Measurements from ENCODE around the gene JSRP1.

The JSRP1 gene

DNA sequence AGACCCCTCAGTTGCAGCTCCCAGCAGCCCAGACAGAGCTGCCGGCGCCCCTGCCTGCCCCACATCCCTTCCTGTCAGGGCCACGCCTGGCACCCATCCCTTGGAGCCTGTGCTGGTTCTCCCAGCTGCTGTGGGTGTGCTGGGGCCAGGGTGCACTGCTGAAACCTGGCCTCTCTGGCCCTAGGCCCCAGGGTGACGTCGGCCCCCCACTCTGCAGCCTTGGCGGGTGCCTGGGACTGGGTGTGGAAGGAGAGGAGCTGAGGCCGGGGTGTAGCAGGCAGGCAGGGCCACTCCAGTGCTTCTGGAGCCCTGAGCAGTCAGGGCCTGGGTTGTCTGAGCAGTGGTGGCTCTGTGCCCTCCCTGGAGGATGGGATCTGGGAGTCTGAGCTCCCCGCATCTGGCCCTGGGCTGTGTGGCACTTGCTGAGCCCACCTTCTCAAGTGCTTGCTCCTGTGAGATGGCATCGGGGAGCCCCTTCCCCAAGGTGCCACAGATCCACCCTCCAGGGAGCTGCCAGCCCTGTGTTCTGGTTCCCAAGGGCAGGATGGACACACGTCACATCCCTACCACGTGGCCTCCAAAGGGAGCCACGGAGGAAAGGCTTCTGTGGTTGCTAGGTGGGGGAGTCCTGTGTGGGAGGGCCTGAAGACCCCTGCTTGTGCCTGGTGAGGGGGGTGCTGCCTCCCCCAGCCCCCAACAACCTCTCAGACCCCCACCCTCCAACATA lies 25.2 kb downstream of the JSRP1 start:
- TF ChIP-seq YY1 (IDR thresholded peaks at IDR 0.05; ENCODE audit: insufficient read depth, insufficient read length) (no peak), ZNF274 (IDR thresholded peaks at IDR 0.05; ENCODE audit: low read depth, low read length) (no peak), SUZ12 (IDR thresholded peaks at IDR 0.05; ENCODE audit: extremely low read depth, insufficient read depth, insufficient read length) (no peak)
- Histone ChIP-seq H3K36me3 (ENCODE audit: insufficient read depth, insufficient read length, low read length) (peaks cover 92% of the 10 kb centered on the region), H3K4me3 (ENCODE audit: insufficient read length, low read depth) (no peak overlapping the region), H3K9ac (ENCODE audit: insufficient read length, low read depth) (peak overlapping the region; percentile 21), H3K4me1 (ENCODE audit: insufficient read depth, insufficient read length) (peaks cover 23% of the 10 kb centered on the region), H3K9me3 (ENCODE audit: insufficient read depth, low read length) (no peaks in the 10 kb centered on the region), H3K27me3 (ENCODE audit: insufficient read depth, insufficient read length) (no peaks in the 10 kb centered on the region)
- DNase-seq (ENCODE audit: low read depth, low spot score): no peak

DNA sequence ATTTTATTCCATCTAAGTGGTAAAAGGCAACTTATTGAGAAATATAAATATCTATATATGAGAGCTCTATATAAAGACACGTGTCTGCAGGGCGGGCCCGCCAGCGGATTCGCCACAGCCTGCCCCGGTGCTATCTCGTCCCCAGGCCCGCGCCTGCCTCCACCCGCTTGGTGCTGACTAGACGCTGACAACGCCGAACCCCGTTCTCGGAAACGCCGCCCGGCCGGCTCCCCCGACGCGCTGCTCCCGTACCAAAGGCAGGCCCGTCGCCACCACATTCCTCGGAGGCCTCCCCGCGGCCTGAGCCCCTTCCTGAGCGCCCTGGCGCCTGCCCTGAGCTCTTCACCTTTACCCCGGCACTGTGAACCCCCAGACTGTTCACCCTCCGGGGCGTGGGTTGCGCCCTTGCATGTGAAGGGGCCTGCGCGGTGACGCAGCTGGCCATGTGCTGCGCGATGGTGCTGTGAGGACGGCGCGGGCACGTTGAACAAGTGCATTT lies 26.1 kb downstream of the JSRP1 start:
- no peak for DNase-seq (ENCODE audit: low read depth, low spot score)
- Histone ChIP-seq H3K36me3 (ENCODE audit: insufficient read depth, insufficient read length, low read length) (peaks cover 96% of the 10 kb centered on the region), H3K9me3 (ENCODE audit: insufficient read depth, low read length) (no peaks in the 10 kb centered on the region), H3K9ac (ENCODE audit: insufficient read length, low read depth) (no peak overlapping the region), H3K27me3 (ENCODE audit: insufficient read depth, insufficient read length) (no peaks in the 10 kb centered on the region), H3K4me1 (ENCODE audit: insufficient read depth, insufficient read length) (peaks cover 23% of the 10 kb centered on the region), H3K4me3 (ENCODE audit: insufficient read length, low read depth) (no peak overlapping the region)
- no peak for TF ChIP-seq SUZ12 (IDR thresholded peaks at IDR 0.05; ENCODE audit: extremely low read depth, insufficient read depth, insufficient read length)
- TF ChIP-seq YY1 (IDR thresholded peaks at IDR 0.05; ENCODE audit: insufficient read depth, insufficient read length): no peak
- no peak for TF ChIP-seq ZNF274 (IDR thresholded peaks at IDR 0.05; ENCODE audit: low read depth, low read length)

DNA sequence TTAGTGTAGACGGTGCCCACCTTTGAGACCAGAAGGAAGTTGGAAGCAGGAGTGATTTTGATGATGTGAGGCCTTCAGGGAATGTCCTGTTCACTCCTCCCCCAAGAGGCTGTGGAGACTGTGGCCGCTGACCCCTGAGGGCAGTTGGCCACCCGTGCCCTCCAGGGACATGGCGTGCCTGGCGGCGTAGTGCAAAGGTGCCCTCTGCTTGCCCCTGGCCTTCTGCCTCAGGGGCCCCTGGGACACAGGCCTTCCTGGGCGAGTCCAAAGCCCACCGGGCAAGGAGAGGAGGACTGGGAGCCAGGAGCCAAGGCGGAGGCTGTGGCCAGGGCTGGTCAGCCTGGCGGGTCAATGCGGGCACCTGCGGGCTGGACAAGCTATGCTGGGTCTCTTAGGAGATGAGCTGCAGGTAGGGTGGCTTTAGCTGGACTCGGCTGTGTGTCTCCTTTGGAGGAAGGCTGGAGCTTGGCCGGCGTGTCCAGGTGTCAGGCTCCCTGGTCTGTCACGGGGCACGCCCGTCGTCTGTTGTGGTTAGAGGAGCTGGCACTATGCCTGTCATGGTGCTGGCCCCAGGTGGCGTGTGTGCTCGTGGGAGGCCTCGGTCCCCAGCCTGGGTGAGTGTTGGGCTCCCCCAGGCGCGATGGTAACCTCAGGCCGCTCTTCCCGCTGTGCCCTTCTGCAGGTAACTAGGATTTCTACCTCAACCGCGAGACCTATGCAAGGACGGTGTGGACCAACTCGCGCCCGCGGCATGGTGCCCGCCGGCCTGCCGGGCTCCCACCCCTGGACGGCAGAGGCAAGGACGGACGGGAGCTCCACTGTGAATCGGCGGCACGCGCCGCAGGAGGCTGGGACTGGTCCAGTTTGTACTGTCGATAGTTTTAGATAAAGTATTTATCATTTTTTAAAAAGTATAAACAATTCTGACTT lies 26.8 kb downstream of the JSRP1 start:
- Histone ChIP-seq H3K36me3 (ENCODE audit: insufficient read depth, insufficient read length, low read length) (peaks cover 96% of the 10 kb centered on the region), H3K4me3 (ENCODE audit: insufficient read length, low read depth) (no peak overlapping the region), H3K27me3 (ENCODE audit: insufficient read depth, insufficient read length) (no peaks in the 10 kb centered on the region), H3K4me1 (ENCODE audit: insufficient read depth, insufficient read length) (peaks cover 23% of the 10 kb centered on the region), H3K9me3 (ENCODE audit: insufficient read depth, low read length) (no peaks in the 10 kb centered on the region), H3K9ac (ENCODE audit: insufficient read length, low read depth) (no peak overlapping the region)
- DNase-seq (ENCODE audit: low read depth, low spot score): no peak
- TF ChIP-seq SUZ12 (IDR thresholded peaks at IDR 0.05; ENCODE audit: extremely low read depth, insufficient read depth, insufficient read length) (no peak), ZNF274 (IDR thresholded peaks at IDR 0.05; ENCODE audit: low read depth, low read length) (no peak), YY1 (IDR thresholded peaks at IDR 0.05; ENCODE audit: insufficient read depth, insufficient read length) (no peak)

DNA sequence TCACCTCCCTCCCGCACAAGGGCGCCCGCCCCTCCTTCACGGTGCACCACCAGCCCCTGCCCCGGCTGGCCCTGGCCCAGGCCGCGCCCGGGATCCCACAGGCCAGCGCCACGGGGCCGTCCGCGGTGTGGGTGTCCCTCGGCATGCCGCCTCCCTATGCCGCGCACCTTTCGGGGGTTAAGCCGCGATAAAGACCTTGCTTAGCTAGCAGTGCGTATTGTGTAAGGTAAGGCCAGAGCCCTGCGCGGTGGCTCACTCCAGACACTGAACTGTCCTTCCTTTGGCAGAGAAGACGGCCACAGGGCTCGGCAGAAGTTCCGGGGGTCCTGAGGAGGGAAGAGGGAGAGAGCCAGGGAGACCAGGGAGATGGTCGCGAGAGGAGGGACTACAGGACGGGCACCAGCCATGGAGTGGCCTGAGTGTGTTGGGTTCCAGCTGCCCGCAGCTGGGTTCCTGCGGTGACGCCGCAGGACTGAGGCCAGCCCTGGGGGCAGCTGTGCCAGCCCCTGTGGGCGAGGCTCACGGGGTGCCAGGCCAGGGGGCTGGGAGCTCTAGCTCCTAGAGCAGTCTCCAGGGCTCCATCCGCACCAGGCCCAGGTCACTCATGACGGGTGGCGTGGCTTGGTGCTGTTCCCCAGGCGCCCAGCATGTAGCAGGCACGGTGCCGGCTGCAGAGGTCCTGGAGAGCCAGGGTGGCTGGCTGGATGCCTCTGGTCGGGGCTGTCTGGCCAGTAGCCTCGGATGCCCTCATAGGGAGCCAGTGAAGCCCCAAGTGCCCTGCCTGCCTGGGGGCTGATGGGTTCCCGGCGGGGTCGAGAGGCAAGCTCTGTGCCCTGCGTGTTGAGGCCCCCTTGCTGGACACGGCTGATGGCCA lies 27.8 kb downstream of the JSRP1 start:
- no peaks in the 10 kb centered on the region for H3K27me3 ChIP-seq (ENCODE audit: insufficient read depth, insufficient read length)
- DNase-seq (ENCODE audit: low read depth, low spot score): no peak
- peaks cover 96% of the 10 kb centered on the region for H3K36me3 ChIP-seq (ENCODE audit: insufficient read depth, insufficient read length, low read length)
- H3K4me1 ChIP-seq (ENCODE audit: insufficient read depth, insufficient read length): peaks cover 14% of the 10 kb centered on the region
- no peaks in the 10 kb centered on the region for H3K9me3 ChIP-seq (ENCODE audit: insufficient read depth, low read length)
- TF ChIP-seq ZNF274 (IDR thresholded peaks at IDR 0.05; ENCODE audit: low read depth, low read length) (no peak), SUZ12 (IDR thresholded peaks at IDR 0.05; ENCODE audit: extremely low read depth, insufficient read depth, insufficient read length) (no peak), YY1 (IDR thresholded peaks at IDR 0.05; ENCODE audit: insufficient read depth, insufficient read length) (no peak)
- H3K9ac ChIP-seq (ENCODE audit: insufficient read length, low read depth): no peak overlapping the region
- H3K4me3 ChIP-seq (ENCODE audit: insufficient read length, low read depth): no peak overlapping the region

- Histone ChIP-seq H3K36me3 (ENCODE audit: insufficient read depth, insufficient read length, low read length) (peaks cover 94% of the 10 kb centered on the region), H3K4me3 (ENCODE audit: insufficient read length, low read depth) (no peak overlapping the region), H3K9me3 (ENCODE audit: insufficient read depth, low read length) (no peaks in the 10 kb centered on the region), H3K27me3 (ENCODE audit: insufficient read depth, insufficient read length) (no peaks in the 10 kb centered on the region), H3K9ac (ENCODE audit: insufficient read length, low read depth) (no peak overlapping the region), H3K4me1 (ENCODE audit: insufficient read depth, insufficient read length) (peaks cover 8% of the 10 kb centered on the region)
- DNase-seq (ENCODE audit: low read depth, low spot score): no peak
- no peak for TF ChIP-seq ZNF274 (IDR thresholded peaks at IDR 0.05; ENCODE audit: low read depth, low read length)
- no peak for TF ChIP-seq SUZ12 (IDR thresholded peaks at IDR 0.05; ENCODE audit: extremely low read depth, insufficient read depth, insufficient read length)
- no peak for TF ChIP-seq YY1 (IDR thresholded peaks at IDR 0.05; ENCODE audit: insufficient read depth, insufficient read length)
Observed at GRCh38 chr19:2227415-2228156, 28.6 kb downstream of the JSRP1 start.

DNA sequence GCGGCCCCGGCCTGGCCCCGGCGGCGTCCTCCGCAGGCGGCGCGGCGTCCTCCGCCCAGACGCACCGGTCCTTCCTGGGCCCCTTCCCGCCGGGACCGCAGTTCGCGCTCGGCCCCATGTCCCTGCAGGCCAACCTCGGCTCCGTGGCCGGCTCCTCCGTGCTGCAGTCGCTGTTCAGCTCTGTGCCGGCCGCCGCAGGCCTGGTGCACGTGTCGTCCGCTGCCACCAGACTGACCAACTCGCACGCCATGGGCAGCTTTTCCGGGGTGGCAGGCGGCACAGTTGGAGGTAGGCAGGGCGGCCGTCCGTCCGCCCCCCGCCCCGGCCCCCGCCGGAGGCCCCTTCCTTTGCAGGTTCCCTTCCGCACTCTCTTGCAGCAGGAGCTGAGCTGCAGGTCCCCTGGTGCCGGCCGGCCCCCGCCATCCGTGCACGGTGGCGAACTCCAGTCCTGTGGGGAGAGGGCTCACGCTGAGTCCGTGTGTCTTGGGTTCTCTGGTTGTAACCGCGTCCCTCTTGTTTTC lies 29.3 kb downstream of the JSRP1 start:
- H3K36me3 ChIP-seq (ENCODE audit: insufficient read depth, insufficient read length, low read length): peaks cover 93% of the 10 kb centered on the region
- H3K27me3 ChIP-seq (ENCODE audit: insufficient read depth, insufficient read length): no peaks in the 10 kb centered on the region
- peaks cover 8% of the 10 kb centered on the region for H3K4me1 ChIP-seq (ENCODE audit: insufficient read depth, insufficient read length)
- no peak overlapping the region for H3K9ac ChIP-seq (ENCODE audit: insufficient read length, low read depth)
- no peaks in the 10 kb centered on the region for H3K9me3 ChIP-seq (ENCODE audit: insufficient read depth, low read length)
- DNase-seq (ENCODE audit: low read depth, low spot score): no peak
- no peak overlapping the region for H3K4me3 ChIP-seq (ENCODE audit: insufficient read length, low read depth)
- TF ChIP-seq YY1 (IDR thresholded peaks at IDR 0.05; ENCODE audit: insufficient read depth, insufficient read length) (no peak), ZNF274 (IDR thresholded peaks at IDR 0.05; ENCODE audit: low read depth, low read length) (no peak), SUZ12 (IDR thresholded peaks at IDR 0.05; ENCODE audit: extremely low read depth, insufficient read depth, insufficient read length) (no peak)
